GM12801 (cell line): ENCODE measurements around the gene MRPL10.

Experiments
- TF ChIP-seq, protein P1 (sequence below): IDR thresholded peaks from one replicate; pipeline ENCODE4 v1.5.1; 2011; ENCODE audit warnings: control low read depth; ENCODE audit not compliant: insufficient read length; ENCODE audit errors: extremely low read depth

MRPL10 gene

GRCh38 chr17:47866941-47867340, 35.6 kb upstream of the MRPL10 start:
- TF ChIP-seq, protein P1, sequence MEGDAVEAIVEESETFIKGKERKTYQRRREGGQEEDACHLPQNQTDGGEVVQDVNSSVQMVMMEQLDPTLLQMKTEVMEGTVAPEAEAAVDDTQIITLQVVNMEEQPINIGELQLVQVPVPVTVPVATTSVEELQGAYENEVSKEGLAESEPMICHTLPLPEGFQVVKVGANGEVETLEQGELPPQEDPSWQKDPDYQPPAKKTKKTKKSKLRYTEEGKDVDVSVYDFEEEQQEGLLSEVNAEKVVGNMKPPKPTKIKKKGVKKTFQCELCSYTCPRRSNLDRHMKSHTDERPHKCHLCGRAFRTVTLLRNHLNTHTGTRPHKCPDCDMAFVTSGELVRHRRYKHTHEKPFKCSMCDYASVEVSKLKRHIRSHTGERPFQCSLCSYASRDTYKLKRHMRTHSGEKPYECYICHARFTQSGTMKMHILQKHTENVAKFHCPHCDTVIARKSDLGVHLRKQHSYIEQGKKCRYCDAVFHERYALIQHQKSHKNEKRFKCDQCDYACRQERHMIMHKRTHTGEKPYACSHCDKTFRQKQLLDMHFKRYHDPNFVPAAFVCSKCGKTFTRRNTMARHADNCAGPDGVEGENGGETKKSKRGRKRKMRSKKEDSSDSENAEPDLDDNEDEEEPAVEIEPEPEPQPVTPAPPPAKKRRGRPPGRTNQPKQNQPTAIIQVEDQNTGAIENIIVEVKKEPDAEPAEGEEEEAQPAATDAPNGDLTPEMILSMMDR: no peak

- TF ChIP-seq, protein P1: no peak
These were observed 33.5 kb upstream of the MRPL10 start for GRCh38 chr17:47864791-47865216.

GRCh38 chr17:47862621-47863440, 31.5 kb upstream of the MRPL10 start:
- TF ChIP-seq, protein P1: no peak

DNA sequence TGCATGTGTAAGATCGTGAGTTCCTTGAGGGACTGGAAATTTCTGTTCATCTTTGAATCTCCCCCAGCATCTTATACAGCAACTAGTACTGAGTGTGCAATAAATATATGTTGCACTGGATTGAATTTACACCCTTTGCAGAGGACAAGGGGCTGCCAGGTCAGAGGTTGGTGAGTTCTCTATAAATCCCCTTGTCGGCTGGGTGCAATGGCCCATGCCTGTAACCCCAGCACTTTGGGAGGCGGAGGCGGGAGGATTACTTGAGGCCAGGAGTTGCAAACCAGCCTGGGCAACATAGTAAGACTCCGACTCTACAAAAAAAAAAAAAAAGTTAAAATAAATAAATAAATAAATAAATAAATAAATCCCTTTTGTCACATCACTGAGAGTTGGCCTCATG, 29.0 kb upstream of the MRPL10 start:
- TF ChIP-seq, protein P1: no peak

DNA sequence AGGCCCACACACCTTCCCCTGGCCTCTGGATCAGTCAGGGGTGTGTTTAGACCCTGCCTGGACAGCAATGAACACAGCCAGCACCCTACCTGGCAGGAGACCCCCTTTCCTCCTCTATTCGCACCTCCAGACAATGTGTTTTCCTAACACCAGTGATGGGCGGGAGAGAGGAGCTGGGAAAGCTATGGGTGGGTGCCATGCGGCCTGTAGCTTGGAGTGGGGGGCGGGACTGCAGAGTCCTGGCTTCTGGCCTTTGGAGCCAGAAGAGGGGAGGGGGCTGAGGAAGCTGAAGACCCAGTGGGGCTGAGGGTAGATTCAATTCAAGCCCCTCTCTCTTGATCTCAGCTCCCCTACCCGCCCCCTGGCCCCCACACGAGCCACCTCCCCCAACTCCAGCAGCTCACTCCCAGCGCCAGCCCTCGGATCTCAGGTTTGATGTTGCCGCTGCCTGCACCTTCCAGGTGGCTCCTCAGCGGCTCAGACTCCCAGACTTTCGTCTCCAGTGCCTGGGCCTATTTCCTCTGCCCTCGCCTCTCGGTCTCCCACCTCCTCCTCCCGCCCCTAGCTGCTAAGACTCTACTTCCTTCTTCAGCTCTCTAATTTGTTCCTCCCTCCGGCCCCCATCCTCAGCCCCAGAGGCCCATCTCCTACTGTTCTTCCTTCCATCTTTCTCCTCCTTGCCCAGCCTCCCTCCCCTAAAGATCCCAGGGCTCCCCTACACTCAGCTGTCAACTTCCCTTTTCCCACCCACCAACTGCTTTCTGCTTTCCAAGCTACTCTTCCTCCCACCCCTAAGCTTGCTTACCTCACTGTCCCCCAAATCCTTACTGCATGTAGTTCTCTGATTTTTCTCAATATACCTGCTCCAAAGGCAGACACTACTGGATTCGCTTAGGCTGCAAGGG, 26.5 kb upstream of the MRPL10 start:
- TF ChIP-seq, protein P1: no peak

DNA sequence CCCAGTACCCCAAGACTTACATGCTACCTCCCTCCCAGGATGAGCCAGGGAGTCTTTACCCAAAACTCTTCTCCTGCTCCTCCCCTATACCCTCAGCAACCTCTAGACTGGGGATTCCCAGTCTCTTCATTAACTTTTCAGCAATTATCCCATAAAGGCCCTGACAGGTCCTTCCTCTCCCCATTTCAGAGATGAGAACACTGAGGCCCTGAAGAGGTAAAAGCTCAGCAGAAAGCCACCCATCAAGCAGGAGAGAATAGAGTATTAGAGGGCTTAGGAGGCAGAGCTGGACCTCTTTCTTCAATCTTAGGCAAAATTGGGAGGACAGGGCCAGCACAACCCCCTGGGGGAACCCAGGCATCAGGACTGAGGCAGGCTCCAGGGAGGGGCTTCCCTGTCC, 25.5 kb upstream of the MRPL10 start:
- TF ChIP-seq, protein P1: no peak

GRCh38 chr17:47855737-47856136, 24.4 kb upstream of the MRPL10 start:
- TF ChIP-seq, protein P1: no peak
